ENCODE results near the gene OARD1.
"Not testable (repeated sequence)": the region's sequence is repeated elsewhere in the genome, so short reads cannot be mapped to it uniquely, and the experiment has no call there.

The OARD1 gene

GRCh38 chr6:41071923-41072835, at the start of gene OARD1:
OARD1 (minus strand) TSS chr6:41072356; CDS start chr6:41071634, 722 bp downstream.
- DNase-seq (ENCODE audit: low read depth): peak; percentile 99

DNA sequence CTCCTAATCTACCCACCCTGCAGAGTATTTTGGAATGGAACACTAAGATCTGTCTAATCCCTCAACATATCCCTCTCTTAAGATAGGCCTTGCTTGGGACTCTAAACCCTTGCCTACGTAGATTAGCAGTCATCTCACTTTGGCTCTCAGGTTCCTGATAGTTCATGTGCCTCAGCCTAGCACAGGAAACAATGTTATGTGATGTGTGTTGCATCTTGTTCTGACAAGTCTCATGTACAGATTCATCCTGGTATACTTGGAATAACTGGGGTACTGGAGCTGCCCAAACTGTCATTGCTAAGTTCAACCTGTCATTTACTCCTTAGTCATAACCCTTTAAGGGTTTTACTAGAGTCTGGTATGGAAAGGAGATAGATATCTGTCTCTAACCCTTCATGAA, 47.9 kb upstream of the OARD1 start:
- DNase-seq (ENCODE audit: low read depth): no peak

GRCh38 chr6:41119508-41119907, 47.4 kb upstream of the OARD1 start:
- DNase-seq (ENCODE audit: low read depth): no peak

DNA sequence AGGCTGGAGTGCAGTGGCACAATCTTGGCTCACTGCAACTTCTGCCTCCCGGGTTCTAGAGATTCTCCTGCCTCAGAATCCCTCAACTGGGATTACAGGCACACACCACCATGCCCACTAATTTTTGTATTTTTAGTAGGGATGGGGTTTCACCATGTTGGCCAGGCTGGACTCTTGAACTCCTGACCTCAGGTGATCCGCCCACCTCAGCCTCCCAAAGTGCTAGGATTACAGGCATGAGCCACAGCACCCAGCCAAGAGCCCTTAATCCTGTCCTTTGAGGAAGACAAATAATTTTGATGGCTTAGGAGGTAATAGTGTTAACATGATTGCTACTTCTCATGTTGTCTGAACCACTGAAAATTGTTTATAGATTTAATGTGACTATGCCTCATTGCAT, 42.9 kb upstream of the OARD1 start:
- DNase-seq (ENCODE audit: low read depth): not testable (repeated sequence)

DNA sequence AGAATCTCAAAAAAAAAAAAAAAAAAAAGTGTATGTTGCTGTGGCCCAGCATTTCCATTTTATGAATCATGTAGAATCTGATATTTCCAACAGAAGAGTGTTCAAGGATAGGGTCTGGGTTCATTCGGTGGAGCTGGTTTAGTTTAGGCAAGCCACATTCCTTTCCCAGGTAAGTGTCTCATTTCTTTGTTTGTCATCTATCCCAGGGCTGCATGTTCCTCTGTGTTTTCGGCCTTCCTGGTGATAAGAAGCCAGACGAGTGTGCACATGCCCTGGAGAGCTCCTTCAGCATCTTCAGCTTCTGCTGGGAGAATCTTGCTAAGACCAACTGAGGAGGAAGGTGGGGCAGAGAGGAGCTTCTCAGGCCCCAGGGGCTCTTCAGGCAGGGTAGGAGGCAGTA, 38.9 kb upstream of the OARD1 start:
- DNase-seq (ENCODE audit: low read depth): no peak

GRCh38 chr6:41103847-41104246, 31.7 kb upstream of the OARD1 start:
- DNase-seq (ENCODE audit: low read depth): no peak

DNA sequence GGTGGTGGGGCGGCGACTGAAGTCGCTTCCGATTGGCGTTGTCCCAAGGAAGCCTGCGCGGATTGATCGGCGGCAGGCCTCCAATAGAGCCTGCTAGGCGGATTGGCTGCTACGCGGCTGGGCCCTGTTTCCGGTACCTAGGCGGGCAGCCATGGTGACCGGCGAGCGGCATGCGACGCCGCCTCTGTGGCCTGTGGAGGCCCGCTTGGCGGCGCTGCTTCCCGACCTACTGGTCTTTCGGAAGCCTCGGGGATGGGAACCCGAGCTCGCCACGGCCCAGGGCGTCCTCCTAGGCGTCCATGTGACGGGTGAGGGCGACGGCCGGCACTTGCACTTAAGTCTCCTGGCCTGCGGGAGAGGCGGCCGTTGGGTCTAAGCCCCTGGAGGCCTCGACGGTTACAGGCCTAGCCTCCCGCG, 28.7 kb upstream of the OARD1 start:
- no peak for DNase-seq (ENCODE audit: low read depth)

DNA sequence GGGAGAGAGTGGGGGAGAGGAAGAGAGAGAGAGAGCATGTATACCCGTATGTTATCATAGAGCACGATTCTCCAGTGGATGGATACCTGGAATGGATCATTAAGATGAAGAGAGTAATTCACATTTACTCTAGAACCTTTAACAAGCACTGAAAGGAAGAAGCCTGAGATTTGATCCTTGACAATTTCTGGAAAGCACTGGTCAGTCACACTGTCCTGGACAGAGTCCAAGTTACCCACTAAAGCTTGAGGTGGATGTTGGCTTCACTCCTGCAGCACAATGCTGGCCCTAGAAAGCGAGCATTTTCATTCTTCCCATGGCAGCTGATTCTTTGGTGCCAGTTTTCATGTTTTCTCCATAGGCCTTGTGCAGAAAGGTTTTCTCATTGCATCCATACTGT, 26.2 kb upstream of the OARD1 start:
- DNase-seq (ENCODE audit: low read depth): no peak

DNA sequence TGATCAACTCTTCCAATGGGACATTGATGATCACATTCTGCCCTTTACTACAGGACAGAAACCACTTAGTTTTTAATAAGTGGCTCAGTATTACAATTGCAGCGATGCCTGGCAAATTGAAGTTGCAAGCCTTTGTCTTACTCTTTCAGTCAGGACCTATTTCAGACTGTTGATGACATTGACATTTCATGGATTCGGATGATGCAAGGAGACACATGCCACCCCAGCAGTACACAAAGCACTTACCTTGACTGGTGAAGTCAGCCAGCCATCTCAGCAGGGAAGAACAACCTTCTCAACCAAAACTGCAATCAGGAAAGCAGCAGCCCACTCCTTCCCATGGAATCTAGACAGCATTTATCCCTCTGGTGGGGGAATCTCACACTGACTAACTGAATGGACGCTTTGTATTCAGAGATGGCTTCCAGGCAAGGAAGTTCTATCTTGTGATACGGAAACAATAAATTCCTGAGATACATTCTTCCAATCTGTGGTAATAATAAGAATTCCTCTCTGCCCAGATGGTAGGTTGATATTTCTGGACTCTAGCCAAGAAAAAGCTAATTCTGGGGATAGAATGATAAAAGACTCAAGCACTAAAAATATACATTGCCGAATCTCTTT, 25.4 kb upstream of the OARD1 start:
- DNase-seq (ENCODE audit: low read depth): no peak

- DNase-seq (ENCODE audit: low read depth): no peak
Measured at GRCh38 chr6:41093729-41094128, 21.6 kb upstream of the OARD1 start.

- DNase-seq (ENCODE audit: low read depth): no peak
Measured at GRCh38 chr6:41092421-41093140, 20.4 kb upstream of the OARD1 start.

GRCh38 chr6:41090841-41091761, 18.9 kb upstream of the OARD1 start:
- DNase-seq (ENCODE audit: low read depth): no peak

GRCh38 chr6:41088451-41088850, 16.3 kb upstream of the OARD1 start:
- no peak for DNase-seq (ENCODE audit: low read depth)

DNA sequence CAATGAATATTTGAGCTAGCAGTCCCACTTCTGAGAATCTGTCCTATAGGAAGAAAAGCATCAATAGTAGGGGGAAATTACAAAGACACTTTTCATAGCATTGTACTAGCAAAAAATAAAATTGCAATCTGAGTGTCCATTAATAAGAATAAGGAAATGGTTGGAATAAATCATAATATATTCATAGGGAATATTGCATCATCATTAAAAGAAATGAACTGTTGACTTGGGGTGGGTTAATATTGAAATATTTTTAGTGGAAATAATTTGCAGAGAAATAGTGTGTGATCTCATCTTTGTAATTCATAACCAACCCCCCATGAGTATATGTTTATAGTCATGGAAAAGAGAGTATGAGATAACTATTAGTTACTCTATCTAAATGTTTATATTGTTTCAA, 13.0 kb upstream of the OARD1 start:
- DNase-seq (ENCODE audit: low read depth): no peak

- no peak for DNase-seq (ENCODE audit: low read depth)
Measured at GRCh38 chr6:41083072-41083471, 10.9 kb upstream of the OARD1 start.

GRCh38 chr6:41080621-41081020, 8.5 kb upstream of the OARD1 start:
- DNase-seq (ENCODE audit: low read depth): no peak

GRCh38 chr6:41079080-41079479, 6.9 kb upstream of the OARD1 start:
- DNase-seq (ENCODE audit: low read depth): no peak

- DNase-seq (ENCODE audit: low read depth): no peak
Measured at GRCh38 chr6:41078101-41078500, 5.9 kb upstream of the OARD1 start.

DNA sequence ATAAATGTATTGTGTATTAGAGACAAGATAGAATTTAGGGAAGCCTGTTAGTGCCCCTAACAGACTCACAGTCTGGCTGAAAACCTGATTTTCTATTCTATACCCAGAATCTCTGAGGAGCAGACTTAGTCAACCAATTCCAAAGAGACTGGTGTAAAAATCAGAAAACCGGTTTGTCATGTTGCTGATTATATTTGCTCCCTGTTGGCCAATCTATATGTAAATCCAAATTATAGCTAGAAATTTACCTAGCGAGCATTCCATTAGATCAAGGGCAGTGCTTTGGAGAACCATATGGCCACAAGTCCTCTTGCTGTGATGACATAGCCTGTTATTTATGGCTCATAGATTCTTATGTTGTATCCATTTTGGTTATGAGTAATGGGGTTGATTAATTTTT, 5.4 kb upstream of the OARD1 start:
- no peak for DNase-seq (ENCODE audit: low read depth)

DNA sequence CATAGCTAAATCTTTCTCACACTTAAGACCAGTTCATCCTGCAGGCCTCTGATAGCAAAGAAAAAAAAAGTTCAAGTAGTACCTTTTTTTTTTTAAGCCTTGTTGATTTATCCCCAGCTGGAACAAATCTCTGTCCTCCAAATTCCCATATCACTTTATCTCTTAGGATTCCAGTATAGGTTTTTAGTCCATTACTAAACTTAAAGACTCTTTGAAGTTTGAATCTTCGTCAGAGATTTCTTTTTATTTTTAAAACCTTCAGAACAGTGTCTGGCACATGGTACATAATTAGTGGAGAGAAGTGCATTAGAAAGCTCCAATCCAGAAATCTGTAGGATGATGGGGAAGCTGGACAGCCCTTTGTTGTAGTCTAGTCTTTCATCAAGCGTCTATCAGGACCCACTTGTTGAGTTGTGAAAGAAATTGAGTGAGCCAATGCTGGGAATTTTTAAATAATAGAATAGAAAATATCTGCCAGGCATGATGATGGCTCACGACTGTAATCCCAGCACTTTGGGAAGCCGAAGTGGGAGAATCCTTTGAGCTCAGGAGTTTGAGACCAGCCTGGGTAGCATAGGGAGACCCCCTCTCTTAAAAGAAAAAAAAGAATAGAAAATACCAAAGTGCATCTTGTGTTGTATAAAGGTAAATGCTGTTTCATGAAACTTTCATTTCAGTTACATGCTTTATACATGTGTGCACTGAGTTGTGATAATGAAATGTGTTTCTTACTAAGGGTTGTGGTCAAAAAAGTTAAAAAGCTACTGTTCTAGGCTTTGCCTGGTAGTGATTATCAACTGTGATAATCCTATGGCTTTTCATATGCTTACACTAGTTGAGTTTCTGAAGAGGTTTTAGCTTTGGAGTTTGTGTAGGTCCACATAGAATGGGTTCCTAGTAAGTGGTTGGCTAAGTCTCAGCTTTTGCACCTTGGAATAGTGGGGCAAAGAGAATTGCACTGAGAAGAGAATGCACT, 3.8 kb upstream of the OARD1 start:
- no peak for DNase-seq (ENCODE audit: low read depth)

Measured in activated T-helper 1 cell treated with Interleukin-2 at 50 U/mL for 16 hours (primary cell).